Measurements from ENCODE around the gene KDM7A.
A peak's percentile ranks its signal among the peaks of the same experiment; 100 is the strongest.
"Not testable (repeated sequence)": the region's sequence is repeated elsewhere in the genome, so short reads cannot be mapped to it uniquely, and the experiment has no call there.

The KDM7A gene

GRCh38 chr7:140176811-140177702 is at the start of gene KDM7A:
Gene KDM7A, minus strand, starts transcription at chr7:140176983. Its CDS starts 46 bp downstream, at chr7:140176937.
- DNase-seq, result peak; percentile 92

GRCh38 chr7:140225562-140226249 is 48.9 kb upstream of the KDM7A start:
- no peak for DNase-seq

GRCh38 chr7:140223515-140224221 is 46.9 kb upstream of the KDM7A start:
- DNase-seq, result no peak

- no peak for DNase-seq
Measured at GRCh38 chr7:140222814-140223213, 46.0 kb upstream of the KDM7A start.

GRCh38 chr7:140219672-140220524 is 43.1 kb upstream of the KDM7A start:
- no peak for DNase-seq

- DNase-seq, result no peak
Measured at GRCh38 chr7:140218656-140219055, 41.9 kb upstream of the KDM7A start.

GRCh38 chr7:140217750-140218501 is 41.1 kb upstream of the KDM7A start:
- DNase-seq, result no peak

GRCh38 chr7:140215281-140215680 is 38.5 kb upstream of the KDM7A start:
- no peak for DNase-seq

- DNase-seq, result peak; percentile 9
Measured at GRCh38 chr7:140214075-140214684, 37.4 kb upstream of the KDM7A start.

GRCh38 chr7:140213684-140214074 is 36.9 kb upstream of the KDM7A start:
- no peak for DNase-seq

- no peak for DNase-seq
Measured at GRCh38 chr7:140212100-140212881, 35.5 kb upstream of the KDM7A start.

GRCh38 chr7:140211698-140212097 is 34.9 kb upstream of the KDM7A start:
- DNase-seq, result no peak

- no peak for DNase-seq
Measured at GRCh38 chr7:140209866-140210609, 33.3 kb upstream of the KDM7A start.

GRCh38 chr7:140206616-140207389 is 30.0 kb upstream of the KDM7A start:
- no peak for DNase-seq

GRCh38 chr7:140205600-140205999 is 28.8 kb upstream of the KDM7A start:
- DNase-seq, result no peak

GRCh38 chr7:140203556-140203955 is 26.8 kb upstream of the KDM7A start:
- no peak for DNase-seq

- DNase-seq, result not testable (repeated sequence)
Measured at GRCh38 chr7:140202942-140203341, 26.2 kb upstream of the KDM7A start.

GRCh38 chr7:140201393-140201792 is 24.6 kb upstream of the KDM7A start:
- DNase-seq, result no peak
